GM23338 (cell line): Measurements from ENCODE around the gene TRMT10B.

Experiments
- CTCF ChIP-seq, 2 experiments: fragments of 200-600 bp in 1 of 2; sonication (generic) in 1 of 2; conservative IDR thresholded peaks; 2 replicates each; pipeline versions ENCODE4 v1.5.1 to v1.6.1; 2016 to 2017; ENCODE audit warnings: antibody characterized with exemption in 2 of 2, low read depth in 2 of 2, mild to moderate bottlenecking in 2 of 2, moderate library complexity in 1 of 2
- EZH2 ChIP-seq: fragments of 200-600 bp; sonication (generic); IDR thresholded peaks from one replicate; pipeline ENCODE4 v1.8.0; 2017; ENCODE audit warnings: antibody characterized with exemption, mild to moderate bottlenecking, low read depth; ENCODE audit not compliant: unreplicated experiment

- no peak for TF ChIP-seq CTCF (conservative IDR thresholded peaks at IDR 0.05; ENCODE audit: low read depth in 2 of 2)
- TF ChIP-seq EZH2: no peak
Observed at GRCh38 chr9:37706290-37706689, 47.3 kb upstream of the TRMT10B start.
